Karpas-422 (cell line): ENCODE measurements around the gene MEGF6. TPM values are rescaled to one million over a fixed set of nuclear protein-coding genes. Genes with fewer than 3 reads are reported as not detected.

ENCODE experiments used
- DNase-seq: peaks from one replicate; pipeline ENCODE4 v3.0.0-alpha.2; 2015
- H2AFZ ChIP-seq: fragments of 200-600 bp; sonication (generic); 2 replicates; pipeline ENCODE4 v1.6.1; 2014; ENCODE audit warnings: antibody characterized with exemption, low read length, mixed read lengths
- H3K27ac ChIP-seq: fragments of 200-600 bp; sonication (generic); 2 replicates; pipeline ENCODE4 v1.5.1; 2014; ENCODE audit warnings: mild to moderate bottlenecking, low read length, moderate library complexity
- H3K27me3 ChIP-seq: fragments of 200-600 bp; sonication (generic); 2 replicates; pipeline ENCODE4 v1.6.1; 2014; ENCODE audit warnings: low read length, mixed read lengths
- H3K36me3 ChIP-seq: fragments of 200-600 bp; sonication (generic); 2 replicates; pipeline ENCODE4 v1.6.1; 2014; ENCODE audit warnings: low read length, mixed read lengths; ENCODE audit not compliant: insufficient read depth
- H3K4me1 ChIP-seq: fragments of 200-600 bp; sonication (generic); 2 replicates; pipeline ENCODE4 v1.6.1; 2014; ENCODE audit warnings: mild to moderate bottlenecking, low read length, mixed read lengths
- H3K4me2 ChIP-seq: fragments of 200-600 bp; sonication (generic); 2 replicates; pipeline ENCODE4 v1.6.1; 2014; ENCODE audit warnings: low read length, low read depth, mild to moderate bottlenecking; ENCODE audit not compliant: poor library complexity, severe bottlenecking
- H3K4me3 ChIP-seq: fragments of 200-600 bp; sonication (generic); 2 replicates; pipeline ENCODE4 v1.5.1; 2014; ENCODE audit warnings: mild to moderate bottlenecking, antibody characterized with exemption, low read length, mixed read lengths
- H3K79me2 ChIP-seq: fragments of 200-600 bp; sonication (generic); 2 replicates; pipeline ENCODE4 v1.6.1; 2014; ENCODE audit warnings: mild to moderate bottlenecking, low read length, mixed read lengths
- H3K9ac ChIP-seq: fragments of 200-600 bp; sonication (generic); 2 replicates; pipeline ENCODE4 v1.6.0; 2014; ENCODE audit warnings: low read length
- H3K9me2 ChIP-seq: fragments of 200-600 bp; sonication (generic), shearing (Covaris generic); replicated peaks from 2 replicates; pipeline ENCODE4 v1.6.0; 2014; ENCODE audit warnings: mild to moderate bottlenecking, low read length, moderate library complexity; ENCODE audit not compliant: insufficient read depth
- H3K9me3 ChIP-seq: fragments of 300-700, 200-600 bp; sonication (generic); 2 replicates; pipeline ENCODE4 v1.6.1; 2014; ENCODE audit warnings: low read length, mixed read lengths
- H4K20me1 ChIP-seq: fragments of 200-600 bp; sonication (generic); 2 replicates; pipeline ENCODE4 v1.6.1; 2014; ENCODE audit warnings: mild to moderate bottlenecking, antibody characterized with exemption, low read length, low read depth; ENCODE audit not compliant: insufficient read depth
- total RNA-seq: library from RNA; depleted of rRNA; stranded (reverse); fragments of >200 nt; shearing (Covaris generic); gene quantifications from 2 replicates; pipeline ENCODE4 v1.2.3, GENCODE V29; 2014; ENCODE audit warnings: low replicate concordance

The MEGF6 gene
- total RNA-seq, 1 experiment from 2014 or later, result not detected

DNA sequence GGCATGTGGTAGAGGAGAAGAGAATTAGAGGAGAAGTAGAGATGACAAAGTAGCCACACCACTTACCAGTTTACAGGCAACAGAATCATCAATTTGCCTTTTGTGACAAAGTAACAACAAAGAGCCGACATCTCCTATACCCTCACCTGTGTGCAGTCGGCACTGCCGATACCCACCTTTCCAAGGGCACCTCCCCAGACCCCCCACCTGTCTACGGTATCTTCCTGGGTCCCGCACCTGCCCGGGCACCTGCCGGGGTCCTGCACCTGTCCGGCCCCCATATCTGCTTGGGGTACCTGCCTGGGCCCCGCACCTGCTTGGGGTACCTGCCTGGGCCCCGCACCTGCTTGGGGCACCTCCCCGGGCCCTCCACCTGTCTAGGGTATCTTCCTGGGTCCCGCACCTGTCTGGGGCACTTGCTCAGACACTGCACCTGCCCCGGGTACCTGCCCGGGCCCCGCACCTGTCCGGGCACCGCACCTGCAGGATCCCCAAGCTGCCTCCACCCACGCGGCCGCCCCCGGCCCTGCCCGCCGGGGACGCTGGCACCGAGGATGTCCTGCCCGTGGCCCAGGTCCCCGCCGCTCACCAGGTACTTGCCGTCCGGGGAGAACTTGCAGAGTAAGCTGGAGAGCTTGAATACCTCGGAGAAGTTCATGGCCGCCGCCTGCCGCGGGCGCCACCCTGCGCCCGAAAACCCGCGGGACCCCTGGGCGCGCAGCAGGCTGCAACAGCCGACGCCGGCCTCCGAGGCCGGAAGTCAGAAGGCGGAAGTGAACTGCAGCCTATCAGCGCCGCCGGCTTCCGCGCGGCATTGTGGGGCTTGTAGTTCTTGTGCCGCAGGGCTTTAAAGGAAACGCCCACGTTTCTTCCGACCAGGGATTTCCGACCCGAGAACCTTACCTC, 38.3 kb upstream of the MEGF6 start, which contains the start of gene WRAP73:
Gene WRAP73, minus strand, starts transcription at position 762 of the 906 bp plus-strand sequence. Its CDS starts 104 bp downstream, at position 658.
- Histone ChIP-seq H3K9me2 (no peaks in the 10 kb centered on the region), H4K20me1 (no peaks in the 10 kb centered on the region), H3K9me3 (no peaks in the 10 kb centered on the region), H3K4me3 (peak within 1 kb of the TSS; percentile 100), H3K4me1 (peaks cover 15% of the 10 kb centered on the region), H3K4me2 (peak within 1 kb of the TSS; percentile 88), H3K27ac (no peak within 1 kb of the TSS), H2AFZ (peak within 1 kb of the TSS; percentile 98), H3K27me3 (no peaks in the 10 kb centered on the region), H3K36me3 (peaks cover 5% of the 10 kb centered on the region; the same call in 1 of the 2 replicates), H3K79me2 (peaks cover 20% of the 10 kb centered on the region), H3K9ac (peak within 1 kb of the TSS; percentile 97)
- peak; percentile 97 for DNase-seq

DNA sequence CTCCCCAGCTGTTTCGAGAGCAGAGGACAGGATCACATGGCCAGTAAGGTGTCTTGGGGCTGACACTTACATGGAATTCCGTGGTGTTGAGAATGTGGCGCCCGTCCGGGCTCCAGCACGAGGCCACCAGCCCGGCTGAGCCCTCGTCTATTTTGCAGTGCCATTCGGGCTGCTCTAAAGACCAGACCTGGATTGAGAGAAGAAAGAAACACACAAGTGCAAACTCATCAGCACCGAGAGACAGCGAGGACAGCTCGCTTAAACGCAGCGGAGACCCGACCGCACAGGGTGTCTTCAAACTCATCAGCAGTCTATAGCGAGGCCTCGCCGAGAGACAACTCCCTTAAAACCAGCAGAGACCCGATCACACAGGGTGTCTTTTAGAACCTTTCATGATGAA, 35.3 kb upstream of the MEGF6 start:
- no peak overlapping the region for H3K4me2 ChIP-seq

DNA sequence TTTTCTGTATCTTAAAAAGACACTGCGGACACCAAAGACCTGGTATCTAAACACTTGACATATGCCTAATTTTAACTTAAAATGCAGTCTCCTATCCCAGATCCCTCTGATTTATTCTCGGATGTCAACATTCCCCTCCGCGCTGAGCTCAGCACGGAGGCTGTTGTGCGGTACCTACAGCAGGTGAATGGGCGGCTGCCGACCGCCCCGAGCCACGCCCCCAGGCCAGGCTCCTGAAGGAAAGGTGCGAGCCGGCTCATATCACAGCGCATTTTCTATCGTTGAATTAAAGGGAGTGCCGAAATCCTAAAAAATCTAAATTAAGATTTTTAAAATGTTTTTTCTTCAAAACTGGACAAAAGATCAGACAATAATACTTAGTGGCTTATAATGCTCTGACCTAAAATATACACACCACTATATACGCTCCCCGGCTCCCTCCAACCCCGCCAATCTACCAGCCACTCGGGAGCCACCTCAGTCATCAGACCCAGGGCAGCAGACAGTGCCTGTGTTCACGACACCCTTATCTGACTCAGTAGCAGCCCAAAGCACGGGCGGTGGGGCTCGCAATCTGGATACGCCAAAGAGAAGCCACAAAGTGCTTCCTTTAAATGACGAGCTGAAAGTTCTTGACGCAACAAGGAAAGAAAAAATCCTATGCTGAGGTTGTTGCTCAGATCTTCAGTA, 34.5 kb upstream of the MEGF6 start:
- H4K20me1 ChIP-seq, result no peaks in the 10 kb centered on the region
- no peak overlapping the region for H3K27ac ChIP-seq
- H3K9ac ChIP-seq, result no peak overlapping the region
- H3K79me2 ChIP-seq, result peaks cover 20% of the 10 kb centered on the region
- H3K27me3 ChIP-seq, result no peaks in the 10 kb centered on the region
- no peak overlapping the region for H3K4me2 ChIP-seq
- H2AFZ ChIP-seq, result no peak overlapping the region
- no peak overlapping the region for H3K4me3 ChIP-seq
- peaks cover 11% of the 10 kb centered on the region for H3K4me1 ChIP-seq
- DNase-seq, result no peak
- H3K9me2 ChIP-seq, result no peaks in the 10 kb centered on the region
- H3K9me3 ChIP-seq, result no peaks in the 10 kb centered on the region
- peaks cover 5% of the 10 kb centered on the region; the same call in 1 of the 2 replicates for H3K36me3 ChIP-seq

More for the DNA sequence above, 35.3 kb upstream of the MEGF6 start:
- no peaks in the 10 kb centered on the region for H3K9me2 ChIP-seq
- peaks cover 5% of the 10 kb centered on the region; the same call in 1 of the 2 replicates for H3K36me3 ChIP-seq
- H2AFZ ChIP-seq, result no peak overlapping the region
- no peak overlapping the region for H3K4me3 ChIP-seq
- DNase-seq, result no peak
- no peaks in the 10 kb centered on the region for H3K27me3 ChIP-seq
- H3K9ac ChIP-seq, result no peak overlapping the region
- no peaks in the 10 kb centered on the region for H3K9me3 ChIP-seq
- no peaks in the 10 kb centered on the region for H4K20me1 ChIP-seq
- H3K4me1 ChIP-seq, result peaks cover 11% of the 10 kb centered on the region
- H3K27ac ChIP-seq, result no peak overlapping the region
- H3K79me2 ChIP-seq, result peaks cover 20% of the 10 kb centered on the region

DNA sequence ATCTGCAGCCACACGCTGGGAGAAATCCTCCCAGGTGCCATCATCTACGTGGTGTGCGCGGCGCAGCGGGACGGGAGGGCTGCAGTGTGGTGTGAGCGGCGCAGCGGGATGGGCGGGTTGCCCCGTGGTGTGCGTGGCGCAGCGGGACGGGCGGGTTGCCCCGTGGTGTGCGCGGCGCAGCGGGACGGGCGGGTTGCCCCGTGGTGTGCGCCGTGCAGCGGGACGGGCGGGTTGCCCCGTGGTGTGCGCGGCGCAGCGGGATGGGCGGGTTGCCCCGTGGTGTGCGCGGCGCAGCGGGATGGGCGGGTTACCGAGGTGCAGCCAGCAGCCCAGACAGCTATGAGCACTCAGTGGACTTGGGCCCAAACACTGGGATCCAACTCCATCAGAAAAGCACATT, 33.9 kb upstream of the MEGF6 start:
- Histone ChIP-seq H3K9me2 (no peaks in the 10 kb centered on the region), H2AFZ (no peak overlapping the region), H3K79me2 (peaks cover 20% of the 10 kb centered on the region), H4K20me1 (no peaks in the 10 kb centered on the region), H3K4me2 (no peak overlapping the region), H3K4me3 (no peak overlapping the region), H3K4me1 (peaks cover 11% of the 10 kb centered on the region), H3K9ac (no peak overlapping the region), H3K9me3 (no peaks in the 10 kb centered on the region), H3K27ac (no peak overlapping the region), H3K36me3 (peaks cover 5% of the 10 kb centered on the region; the same call in 1 of the 2 replicates), H3K27me3 (no peaks in the 10 kb centered on the region)
- no peak for DNase-seq

DNA sequence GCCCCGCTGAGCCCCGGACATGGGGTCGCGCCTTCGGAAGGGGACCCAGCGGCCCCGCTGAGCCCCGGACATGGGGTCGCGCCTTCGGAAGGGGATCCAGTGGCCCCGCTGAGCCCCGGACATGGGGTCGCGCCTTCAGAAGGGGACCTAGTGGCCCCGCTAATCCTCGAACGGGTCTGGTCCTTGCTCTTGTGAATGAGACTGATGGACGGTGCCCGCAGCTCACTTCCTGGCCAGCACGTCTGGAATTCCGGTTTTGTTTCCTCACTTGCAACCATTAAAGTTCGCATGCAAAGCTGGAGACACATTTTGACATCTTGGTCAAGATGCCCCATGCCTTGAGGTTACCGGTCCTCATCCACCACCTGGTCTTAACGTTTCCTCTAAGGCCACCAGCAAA, 33.0 kb upstream of the MEGF6 start:
- no peak overlapping the region for H2AFZ ChIP-seq
- H3K9me2 ChIP-seq, result no peaks in the 10 kb centered on the region
- peaks cover 5% of the 10 kb centered on the region; the same call in 1 of the 2 replicates for H3K36me3 ChIP-seq
- no peak overlapping the region for H3K4me3 ChIP-seq
- H3K4me2 ChIP-seq, result no peak overlapping the region
- peaks cover 15% of the 10 kb centered on the region for H3K79me2 ChIP-seq
- H3K27me3 ChIP-seq, result no peaks in the 10 kb centered on the region
- H3K27ac ChIP-seq, result no peak overlapping the region
- DNase-seq, result no peak
- H3K4me1 ChIP-seq, result peaks cover 10% of the 10 kb centered on the region
- H3K9ac ChIP-seq, result no peak overlapping the region
- H3K9me3 ChIP-seq, result no peaks in the 10 kb centered on the region
- H4K20me1 ChIP-seq, result no peaks in the 10 kb centered on the region

GRCh38 chr1:3642919-3643675, 31.8 kb upstream of the MEGF6 start:
- Histone ChIP-seq H3K27me3 (no peaks in the 10 kb centered on the region), H3K4me2 (no peak overlapping the region), H3K4me1 (no peaks in the 10 kb centered on the region), H3K9ac (no peak overlapping the region), H3K27ac (no peak overlapping the region), H3K79me2 (peaks cover 3% of the 10 kb centered on the region; the same call in 1 of the 2 replicates), H3K9me3 (no peaks in the 10 kb centered on the region), H3K36me3 (peaks cover 5% of the 10 kb centered on the region; the same call in 1 of the 2 replicates), H3K4me3 (no peak overlapping the region), H4K20me1 (no peaks in the 10 kb centered on the region), H2AFZ (no peak overlapping the region), H3K9me2 (no peaks in the 10 kb centered on the region)
- no peak for DNase-seq

DNA sequence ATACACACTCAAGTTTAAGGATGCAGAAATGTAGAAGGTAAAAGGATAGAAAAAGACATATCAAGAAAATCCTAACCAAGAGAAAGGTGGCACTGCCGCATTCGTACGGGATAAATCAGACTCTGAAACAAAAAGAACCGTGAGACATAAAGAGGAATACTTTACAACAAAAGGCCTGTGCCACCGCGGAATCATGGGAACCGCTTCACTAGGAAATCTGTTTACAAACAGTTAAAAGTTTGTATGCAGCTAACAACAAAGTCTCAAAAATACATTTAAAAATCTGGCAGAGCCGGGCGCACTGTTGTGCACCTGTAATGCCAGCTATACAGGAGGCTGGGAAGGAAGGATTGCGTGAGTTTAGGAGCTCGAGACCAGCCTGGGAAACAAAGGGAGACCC, 30.5 kb upstream of the MEGF6 start:
- Histone ChIP-seq H3K4me2 (no peak overlapping the region), H3K4me1 (no peaks in the 10 kb centered on the region), H3K27me3 (no peaks in the 10 kb centered on the region), H3K9me2 (no peaks in the 10 kb centered on the region), H3K9ac (no peak overlapping the region), H4K20me1 (no peaks in the 10 kb centered on the region), H3K36me3 (no peaks in the 10 kb centered on the region; the same call in 1 of the 2 replicates), H3K4me3 (no peak overlapping the region), H3K79me2 (no peaks in the 10 kb centered on the region), H2AFZ (no peak overlapping the region), H3K9me3 (no peaks in the 10 kb centered on the region), H3K27ac (no peak overlapping the region)
- DNase-seq, result no peak
